Esophagus muscularis mucosa (tissue), 2 donors: Measurements from ENCODE around the gene ZNG1A.
"Not testable (repeated sequence)": the region's sequence is repeated elsewhere in the genome, so short reads cannot be mapped to it uniquely, and the experiment has no call there.

Experiments used
- EP300 ChIP-seq: sonication (generic); formaldehyde crosslinking; IDR thresholded peaks from one replicate; pipeline ENCODE4 v1.6.1; 2017; ENCODE audit warnings: antibody characterized with exemption
- POLR2A ChIP-seq: fragments of 450-650 bp; IDR thresholded peaks from one replicate; pipeline ENCODE4 v1.6.1; 2017; ENCODE audit warnings: antibody characterized with exemption, moderate library complexity, mild to moderate bottlenecking, low read depth

GRCh38 chr9:139880-140279 is 39.0 kb downstream of the ZNG1A start:
- not testable (repeated sequence) for TF ChIP-seq POLR2A, EP300
